GM19438 (cell line): ENCODE measurements around the gene ALPL.

Experiments
- ATAC-seq: cut with Tn5 transposase; IDR thresholded peaks from one replicate; pipeline ENCODE4 v1.9.1; 2021; ENCODE audit warnings: low read depth; ENCODE audit not compliant: unreplicated experiment

ALPL gene

GRCh38 chr1:21526441-21526840 lies 17.2 kb downstream of the ALPL start:
- no peak for ATAC-seq

GRCh38 chr1:21530368-21531016 lies 21.3 kb downstream of the ALPL start:
- ATAC-seq = no peak

- no peak for ATAC-seq
Observed at GRCh38 chr1:21531241-21531640, 22.0 kb downstream of the ALPL start.

- no peak for ATAC-seq
Observed at GRCh38 chr1:21532496-21532895, 23.3 kb downstream of the ALPL start.

GRCh38 chr1:21532992-21533534 lies 23.8 kb downstream of the ALPL start:
- ATAC-seq = no peak

- no peak for ATAC-seq
Observed at GRCh38 chr1:21534146-21534545, 24.9 kb downstream of the ALPL start.

GRCh38 chr1:21534674-21535378 lies 25.6 kb downstream of the ALPL start:
- ATAC-seq = no peak

- no peak for ATAC-seq
Observed at GRCh38 chr1:21536218-21536617, 27.0 kb downstream of the ALPL start.

GRCh38 chr1:21537511-21537931 lies 28.3 kb downstream of the ALPL start:
- ATAC-seq = no peak

GRCh38 chr1:21537932-21538630 lies 28.9 kb downstream of the ALPL start:
- ATAC-seq = no peak

- no peak for ATAC-seq
Observed at GRCh38 chr1:21539933-21540332, 30.7 kb downstream of the ALPL start.

GRCh38 chr1:21541329-21541728 lies 32.1 kb downstream of the ALPL start:
- ATAC-seq = no peak

GRCh38 chr1:21541835-21542234 lies 32.6 kb downstream of the ALPL start:
- no peak for ATAC-seq

- no peak for ATAC-seq
Observed at GRCh38 chr1:21543598-21543997, 34.4 kb downstream of the ALPL start.

GRCh38 chr1:21544095-21544494 lies 34.9 kb downstream of the ALPL start:
- ATAC-seq = no peak

GRCh38 chr1:21546122-21546825 lies 37.1 kb downstream of the ALPL start:
- ATAC-seq = no peak

- ATAC-seq = no peak
Observed at GRCh38 chr1:21547876-21548275, 38.7 kb downstream of the ALPL start.

- no peak for ATAC-seq
Observed at GRCh38 chr1:21550097-21550496, 40.9 kb downstream of the ALPL start.

GRCh38 chr1:21550866-21551475 lies 41.7 kb downstream of the ALPL start:
- no peak for ATAC-seq

GRCh38 chr1:21552715-21553114 lies 43.5 kb downstream of the ALPL start:
- ATAC-seq = no peak
